IPS DF 4.7 (cell line): Measurements from ENCODE around the gene CUL2.
A peak's percentile ranks its signal among the peaks of the same experiment; 100 is the strongest.
"Not testable (repeated sequence)": the region's sequence is repeated elsewhere in the genome, so short reads cannot be mapped to it uniquely, and the experiment has no call there.

Experiments used
- DNase-seq: peaks from one replicate; pipeline ENCODE4 v3.0.0-alpha.2; 2013; ENCODE audit warnings: low spot score; ENCODE audit errors: extremely low read depth

CUL2 gene

DNA sequence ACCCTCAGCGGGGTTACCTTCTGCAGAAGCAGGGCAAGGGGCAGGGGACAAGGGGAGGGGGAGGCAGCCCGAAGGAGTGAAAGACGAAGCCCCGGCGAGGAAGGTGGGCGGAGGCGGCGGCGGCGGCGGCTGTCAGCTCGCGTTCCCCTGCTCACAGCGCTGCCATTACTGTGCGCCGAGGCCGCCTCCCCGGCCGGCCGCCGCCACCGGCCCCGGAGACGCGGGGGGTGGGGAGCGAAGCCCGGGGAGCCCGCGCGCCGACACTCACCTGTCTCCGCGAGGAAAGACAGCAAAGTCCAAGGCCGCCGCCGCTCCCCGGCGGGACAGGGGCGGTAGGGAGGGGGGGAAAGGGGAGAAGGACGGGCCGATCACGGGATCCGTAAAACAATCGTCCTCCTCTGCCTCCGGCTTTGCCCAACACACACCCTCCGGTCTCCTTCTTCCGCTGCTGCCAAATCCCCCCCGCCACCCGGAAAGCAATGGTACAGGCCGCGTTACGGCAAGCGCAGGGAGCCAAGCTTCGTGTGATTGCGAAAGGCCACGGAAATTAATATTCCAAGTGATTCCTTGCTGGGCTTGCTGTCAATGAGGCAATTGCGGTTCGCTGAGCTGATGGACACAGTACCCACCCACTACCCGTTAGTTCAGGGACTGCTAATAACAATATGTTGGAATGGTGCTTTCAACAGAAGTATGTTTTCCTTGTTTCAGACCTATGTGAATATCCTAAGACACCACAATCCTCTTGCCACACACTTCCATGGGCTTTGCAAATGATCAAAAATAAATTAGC is at the start of gene CUL2:
CUL2 (minus strand) TSS at position 180 of the 793 bp plus-strand sequence. CDS start 19,024 bp downstream, outside the sequence.
- peak; percentile 53 for DNase-seq

DNA sequence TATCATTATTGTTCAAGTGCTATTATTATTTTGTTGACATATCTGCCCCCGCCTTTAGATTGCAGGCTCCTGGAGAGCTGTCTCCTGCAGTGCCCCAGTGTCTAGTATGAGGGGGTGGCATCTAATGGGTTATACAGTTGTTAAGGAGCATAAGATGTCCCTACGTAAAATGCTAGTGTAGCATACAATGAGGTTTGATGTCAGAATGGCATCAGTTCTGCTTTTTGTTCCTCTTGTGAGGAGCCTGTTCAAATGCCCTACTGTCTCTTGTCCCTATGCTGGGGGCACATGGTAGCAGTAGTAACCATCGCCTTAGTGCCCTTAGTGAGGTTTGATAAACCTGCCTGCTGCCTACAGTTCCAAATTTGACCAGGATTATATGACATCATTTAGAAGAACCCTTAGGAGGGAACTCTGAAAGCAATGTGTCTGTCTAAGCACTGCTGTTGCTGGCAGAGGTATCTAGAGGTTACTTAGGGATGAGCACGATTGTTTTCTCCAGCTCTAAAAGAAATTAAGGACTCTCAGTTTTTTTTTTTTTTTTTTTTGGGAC is 46.2 kb upstream of the CUL2 start:
- DNase-seq = no peak

DNA sequence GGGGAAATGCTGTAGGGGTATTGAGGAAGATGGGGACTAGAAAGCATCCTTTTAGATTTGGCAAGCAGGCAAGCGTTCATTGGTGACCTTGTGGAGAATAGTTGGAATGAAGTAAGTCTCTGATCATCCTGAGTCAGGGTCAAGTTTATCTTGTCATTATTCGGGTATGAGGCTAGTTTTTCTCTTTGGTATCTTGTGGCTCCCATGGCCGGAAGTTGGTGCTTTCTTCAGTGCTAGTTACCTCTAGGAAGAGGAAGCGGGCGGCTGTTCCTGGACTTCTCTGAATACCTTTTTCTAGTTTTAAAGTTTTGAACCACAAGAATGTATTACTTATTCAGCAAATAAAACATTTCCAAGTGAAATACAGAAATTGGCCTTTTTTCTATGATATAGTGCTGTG is 45.7 kb upstream of the CUL2 start:
- no peak for DNase-seq

DNA sequence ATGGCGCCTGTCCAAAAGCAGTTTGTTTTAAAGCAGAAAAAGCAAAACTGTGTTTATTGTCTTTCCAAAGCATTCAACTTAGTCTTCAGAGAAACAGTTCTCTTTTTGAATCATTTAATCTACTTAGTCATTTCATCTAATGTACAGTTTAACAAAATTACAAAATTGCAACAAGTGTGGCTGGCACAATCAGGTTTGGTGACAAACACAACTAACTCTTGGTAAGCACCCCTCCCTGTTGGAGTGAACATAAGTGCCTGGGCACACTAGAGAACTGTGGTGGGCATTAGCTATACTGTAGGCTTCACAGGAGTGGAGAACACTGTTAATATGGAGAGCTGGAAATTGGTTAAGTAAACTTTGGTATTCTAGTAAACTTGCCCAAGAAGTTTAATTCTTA is 43.4 kb upstream of the CUL2 start:
- DNase-seq = no peak

DNA sequence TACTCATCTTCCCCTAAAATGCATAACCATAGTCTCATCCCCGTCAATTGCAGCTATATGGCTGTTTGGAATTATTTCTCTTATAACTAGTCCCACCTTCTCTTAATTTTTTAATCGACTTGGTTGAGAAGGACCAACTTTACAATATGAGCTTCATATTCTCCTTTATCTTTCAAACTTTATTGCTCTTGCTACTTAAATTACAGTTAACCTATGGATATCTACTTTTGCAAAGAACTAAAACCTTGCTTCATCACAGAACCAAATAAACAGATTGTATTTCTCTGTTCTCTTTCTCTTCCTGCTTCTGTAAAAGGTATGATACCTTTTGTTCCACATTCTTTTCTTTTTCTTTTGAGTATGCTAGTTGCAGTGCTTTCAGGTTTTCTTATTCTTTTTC is 42.6 kb upstream of the CUL2 start:
- DNase-seq = no peak

DNA sequence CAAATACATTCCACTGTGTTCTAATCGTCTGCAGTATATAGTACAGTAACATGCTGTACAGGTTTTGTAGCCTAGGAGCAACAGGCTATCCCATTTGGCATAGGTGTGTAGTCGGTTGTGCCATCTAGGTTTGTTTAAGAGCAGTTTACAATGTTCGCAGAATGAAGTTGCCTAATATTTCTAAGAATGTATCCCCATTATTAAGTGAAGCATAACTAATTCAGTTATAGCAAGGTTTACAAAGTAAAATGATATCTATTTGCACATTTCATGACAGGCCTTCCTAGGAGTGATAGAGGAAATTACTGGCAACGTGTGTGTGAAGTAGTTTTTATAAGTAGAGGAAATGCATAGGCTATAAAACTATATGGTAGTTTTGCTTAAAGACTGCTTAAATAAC is 40.5 kb upstream of the CUL2 start:
- DNase-seq = no peak

DNA sequence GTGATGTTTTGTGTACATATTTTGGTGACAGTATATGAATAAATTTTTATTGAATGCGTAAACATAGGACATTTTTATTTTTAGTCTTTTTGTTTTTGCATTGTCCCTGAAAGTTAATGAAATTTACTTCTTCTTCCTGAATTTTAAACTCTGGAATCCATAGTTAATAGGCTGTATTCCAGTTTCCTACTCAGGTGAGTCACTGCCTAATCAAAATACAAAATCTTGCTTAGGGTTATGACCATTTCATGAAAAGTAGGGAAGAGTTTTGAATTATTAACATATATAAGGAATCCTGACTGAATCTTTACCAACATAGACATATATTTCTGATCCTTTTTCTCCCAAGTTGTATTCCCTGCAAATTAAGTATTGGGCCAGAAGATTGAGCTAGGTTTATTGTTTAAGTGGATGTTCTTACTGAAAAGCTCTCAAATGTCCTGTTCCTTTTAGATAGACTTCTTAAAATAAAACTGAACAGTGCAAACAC is 39.1 kb upstream of the CUL2 start:
- DNase-seq = no peak

DNA sequence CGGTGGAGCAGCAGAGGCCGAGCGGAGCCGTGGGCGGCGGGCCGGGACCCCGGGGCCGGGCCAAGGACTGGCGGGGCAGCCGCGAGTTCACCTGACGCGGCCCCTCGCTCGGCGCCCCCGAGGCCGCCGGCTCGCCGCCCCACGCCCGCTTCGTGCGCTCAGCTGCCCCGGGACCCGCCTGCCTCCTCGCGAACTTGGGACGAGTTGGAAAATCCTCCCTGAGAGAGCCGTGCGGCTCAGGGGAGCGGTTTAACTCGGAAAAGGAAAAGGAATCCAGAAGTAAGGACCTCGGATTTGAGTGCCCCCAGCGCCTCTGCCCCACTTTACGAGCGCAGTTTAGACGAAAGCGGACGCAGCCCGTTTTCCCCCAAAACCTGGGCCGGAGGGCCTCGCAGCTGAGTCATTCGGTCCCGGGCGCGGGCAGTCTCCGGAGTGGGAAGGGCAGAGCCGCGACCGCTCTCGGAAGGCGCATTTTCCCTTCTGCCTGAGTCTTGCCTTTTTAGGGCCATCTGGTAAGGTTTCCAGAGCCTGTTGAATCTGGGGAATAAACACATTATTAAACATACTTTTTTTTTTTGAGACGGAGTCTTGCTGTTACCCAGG is 37.2 kb upstream of the CUL2 start:
- no peak for DNase-seq

DNA sequence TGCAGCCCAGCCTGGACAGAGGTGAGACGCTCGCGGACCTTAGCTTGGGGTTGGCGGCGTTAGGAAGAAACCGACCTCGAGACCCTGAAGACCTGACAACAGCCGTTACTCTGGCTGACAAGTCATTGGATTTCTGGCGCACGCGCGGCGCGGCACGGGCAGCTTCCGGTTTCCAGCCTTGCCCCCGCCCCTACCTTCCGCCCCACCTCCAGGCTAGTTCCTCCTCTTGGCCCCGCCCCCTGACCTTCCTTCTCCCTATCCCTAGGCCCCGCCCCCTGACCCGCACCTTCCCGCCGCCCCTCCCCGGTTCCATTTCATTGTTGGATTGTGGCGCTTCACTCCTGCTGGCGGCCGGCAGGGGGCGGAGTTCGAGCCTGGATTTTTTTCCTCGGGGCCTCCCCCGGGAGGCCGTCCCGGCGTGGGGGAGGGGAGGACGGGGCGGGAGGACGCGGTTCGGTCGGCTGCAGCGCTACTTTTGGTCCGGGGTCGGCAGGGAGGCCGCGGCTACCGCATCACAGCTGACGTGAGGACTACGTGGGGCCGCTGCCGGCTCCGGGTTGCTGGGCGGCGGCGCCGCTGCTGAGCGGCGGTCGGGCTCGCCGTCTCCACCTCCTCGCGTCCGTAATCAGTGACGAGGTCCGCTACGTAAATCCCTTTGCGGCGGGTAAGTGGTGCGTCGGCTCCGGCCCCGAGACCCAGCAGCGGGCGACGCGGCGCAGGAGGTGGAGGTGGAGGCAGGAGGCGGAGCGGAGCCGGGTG is 36.6 kb upstream of the CUL2 start, which contains the start of gene CREM:
CREM (plus strand) TSS at position 317 of the 759 bp plus-strand sequence. CDS start 10,990 bp downstream, outside the sequence.
- DNase-seq = peak; percentile 66

DNA sequence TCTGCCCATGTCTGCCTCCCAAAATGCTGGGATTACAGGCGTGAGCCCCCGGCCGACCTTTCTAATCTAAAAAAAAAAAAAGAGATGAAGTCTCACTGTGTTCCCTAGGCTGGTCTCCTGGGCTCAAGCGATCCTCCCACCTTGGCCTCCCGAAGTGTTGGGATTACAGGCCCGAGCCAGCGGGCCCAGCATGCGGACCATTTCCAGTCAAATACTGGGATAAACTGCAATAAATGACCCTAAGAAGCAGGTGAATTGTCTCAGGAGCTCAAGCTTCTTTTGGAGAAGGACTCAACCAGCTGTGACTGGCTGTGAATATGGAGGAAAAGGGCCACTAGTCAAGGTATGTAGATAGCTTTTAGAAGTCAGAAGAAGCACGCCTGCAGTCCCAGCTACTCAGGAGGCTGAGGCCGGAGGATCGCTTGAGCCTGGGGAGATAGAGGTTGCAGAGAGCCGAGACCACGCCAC is 36.0 kb upstream of the CUL2 start:
- DNase-seq = no peak

DNA sequence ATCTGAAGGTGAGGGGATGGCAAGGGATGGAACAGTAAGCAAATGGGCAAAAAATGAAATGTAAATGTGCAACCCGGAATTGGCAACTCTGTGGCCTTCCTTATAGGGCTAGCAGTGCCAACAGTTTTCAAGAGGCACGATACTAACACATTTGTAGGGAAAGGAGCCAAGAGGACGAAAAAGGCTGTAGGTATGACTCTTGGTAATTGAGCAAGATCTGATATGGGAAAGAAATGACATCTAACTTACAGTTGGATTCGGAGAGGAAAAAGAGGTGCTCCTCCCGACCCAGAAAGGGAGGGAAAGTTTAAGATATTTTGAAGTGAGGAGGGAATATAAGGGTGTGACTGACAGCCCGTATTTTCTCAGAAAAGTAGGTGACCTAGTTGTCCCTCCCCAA is 34.4 kb upstream of the CUL2 start:
- no peak for DNase-seq

DNA sequence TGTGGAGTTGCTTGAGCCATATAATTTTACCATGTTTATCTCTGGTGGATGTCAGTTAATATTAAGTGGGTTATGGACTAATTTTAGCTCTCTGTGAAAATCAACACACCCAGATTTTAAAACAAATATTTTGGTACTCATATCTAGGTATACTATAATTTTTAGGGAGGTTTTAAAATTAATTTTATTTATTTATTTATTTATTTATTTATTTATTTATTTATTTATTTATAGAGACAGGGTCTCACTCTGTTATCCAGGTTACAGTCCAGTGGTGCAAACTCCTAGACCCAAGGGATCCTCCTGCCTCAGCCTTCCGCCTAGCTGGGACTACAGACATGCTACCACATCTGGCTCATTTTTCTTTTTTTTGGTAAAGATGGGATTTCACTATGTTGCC is 29.2 kb upstream of the CUL2 start:
- no peak for DNase-seq

DNA sequence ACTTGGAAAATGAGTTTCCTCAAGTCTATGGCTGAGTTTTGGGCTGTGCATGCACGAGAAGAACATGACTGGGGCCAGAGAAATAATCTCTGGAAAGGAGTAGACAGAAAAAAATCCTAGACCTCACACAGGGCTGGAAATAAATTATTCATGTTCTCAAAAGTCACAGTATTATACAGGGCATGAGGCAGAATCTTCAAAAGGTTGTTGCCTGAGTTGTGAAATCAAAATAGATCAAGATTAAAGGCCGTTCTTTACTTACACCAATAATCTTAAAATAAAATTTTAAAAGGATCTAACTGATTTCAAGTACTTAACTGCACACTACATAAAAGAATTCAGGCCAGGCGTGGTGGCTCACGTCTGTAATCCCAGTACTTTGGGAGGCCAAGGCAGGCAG is 22.4 kb upstream of the CUL2 start:
- no peak for DNase-seq

DNA sequence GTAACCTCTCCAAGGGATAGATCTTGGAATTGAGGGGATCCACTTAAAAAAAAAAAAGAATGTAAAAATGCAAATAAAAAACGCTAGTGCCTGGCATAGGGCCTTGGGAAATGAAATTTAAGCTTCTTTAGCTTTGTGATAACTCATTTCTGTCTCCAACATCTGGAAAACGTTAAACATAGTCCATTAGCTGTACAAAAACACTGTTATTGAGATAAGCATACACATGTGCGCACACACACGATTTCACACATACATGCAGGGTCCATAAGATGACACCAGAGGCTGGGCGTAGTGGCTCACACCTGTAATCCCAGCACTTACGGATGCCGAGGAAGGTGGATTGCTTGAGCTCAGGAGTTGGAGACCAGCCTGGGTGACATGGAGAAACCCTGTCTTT is 13.7 kb upstream of the CUL2 start:
- no peak for DNase-seq

DNA sequence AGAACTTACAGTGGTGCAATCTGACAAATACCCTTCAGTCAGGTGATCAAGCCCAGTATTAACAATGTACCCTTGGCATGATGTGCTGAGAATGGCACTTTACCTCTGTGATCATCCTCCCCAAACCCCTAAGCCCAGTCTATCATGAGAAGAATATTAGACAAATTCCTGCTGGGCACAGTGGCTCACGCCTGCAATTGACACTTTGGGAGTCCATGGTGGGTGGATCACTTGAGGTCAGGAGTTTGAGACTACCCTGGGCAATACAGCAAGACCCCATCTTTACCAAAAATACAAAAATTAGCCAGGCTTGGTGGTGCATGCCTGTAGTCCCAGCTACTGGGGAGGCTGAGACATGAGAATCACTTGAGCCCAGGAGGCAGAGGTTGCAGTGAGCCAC is 7.4 kb upstream of the CUL2 start:
- DNase-seq = no peak

DNA sequence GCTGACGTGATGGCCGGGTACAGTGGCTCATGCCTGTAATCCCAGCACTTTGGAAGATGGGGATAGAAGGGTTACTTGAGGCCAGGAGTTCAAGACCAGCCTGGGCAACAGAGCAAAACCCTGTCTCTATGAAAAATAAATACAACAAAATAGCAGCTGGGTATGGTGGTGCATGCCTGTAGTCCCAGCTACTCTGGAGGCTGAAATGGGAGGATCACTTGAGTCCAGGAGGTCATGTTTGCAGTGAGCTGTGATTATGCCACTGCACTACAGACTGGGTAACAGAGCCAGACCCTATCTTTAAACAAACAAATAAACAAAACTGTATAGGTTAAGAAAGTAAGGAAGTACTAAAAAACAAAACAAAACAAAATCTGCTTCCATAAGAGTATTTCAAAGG is 6.2 kb upstream of the CUL2 start:
- no peak for DNase-seq

DNA sequence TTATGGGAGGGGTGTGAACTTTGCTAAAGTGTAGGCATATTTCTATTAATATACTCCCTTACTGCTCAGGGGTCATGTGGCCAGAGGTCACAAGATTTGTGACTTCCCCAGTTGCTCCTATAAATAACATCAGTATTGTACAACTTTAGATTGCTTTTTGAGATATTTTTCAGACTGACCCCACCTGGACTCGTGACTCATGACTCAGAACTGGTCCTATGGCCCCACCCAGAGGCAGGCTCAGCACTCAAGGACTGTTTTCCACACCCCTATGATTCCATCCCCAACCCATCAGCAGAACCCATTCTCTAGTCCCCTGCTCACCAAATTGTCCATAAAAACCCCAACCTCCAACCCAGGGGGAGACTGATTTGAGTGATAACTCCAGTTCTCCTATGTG is 2.7 kb upstream of the CUL2 start:
- no peak for DNase-seq

DNA sequence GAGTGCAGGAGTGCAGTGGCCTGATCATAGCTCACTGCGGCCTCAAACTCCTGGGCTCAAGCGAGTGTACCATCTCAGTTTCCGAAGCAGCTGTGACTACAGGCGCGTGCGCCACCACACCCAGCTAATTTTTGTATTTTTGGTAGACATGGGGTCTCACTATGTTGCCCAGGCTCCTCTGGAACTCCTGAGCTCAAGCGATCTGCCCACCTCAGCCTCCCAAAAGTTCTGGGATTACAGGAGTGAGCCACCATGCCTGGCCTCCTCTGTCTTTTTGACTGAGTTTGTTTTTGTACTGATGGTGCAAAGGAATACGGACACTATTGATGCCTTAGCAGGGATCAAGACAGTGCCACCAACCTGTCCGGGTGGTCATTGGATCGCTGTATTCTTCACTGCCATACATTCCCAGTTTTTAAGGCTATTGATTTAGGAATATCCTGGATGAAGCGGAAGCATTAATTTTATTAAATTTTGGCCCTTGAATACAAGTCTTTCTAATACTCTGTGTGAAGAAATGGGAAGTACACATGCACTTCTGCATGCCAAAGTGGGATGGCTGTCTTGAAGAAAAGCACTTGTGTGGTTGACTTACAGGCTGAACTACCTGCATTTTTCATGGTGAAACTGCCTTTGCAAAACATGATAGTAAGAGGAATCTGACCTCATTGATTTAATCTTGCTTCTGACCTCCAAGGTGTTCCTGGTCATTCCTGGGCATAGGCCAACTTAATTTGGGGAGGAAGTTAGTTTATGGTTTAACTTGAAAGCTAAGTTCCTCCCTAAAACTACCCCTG is 2.1 kb upstream of the CUL2 start:
- no peak for DNase-seq

DNA sequence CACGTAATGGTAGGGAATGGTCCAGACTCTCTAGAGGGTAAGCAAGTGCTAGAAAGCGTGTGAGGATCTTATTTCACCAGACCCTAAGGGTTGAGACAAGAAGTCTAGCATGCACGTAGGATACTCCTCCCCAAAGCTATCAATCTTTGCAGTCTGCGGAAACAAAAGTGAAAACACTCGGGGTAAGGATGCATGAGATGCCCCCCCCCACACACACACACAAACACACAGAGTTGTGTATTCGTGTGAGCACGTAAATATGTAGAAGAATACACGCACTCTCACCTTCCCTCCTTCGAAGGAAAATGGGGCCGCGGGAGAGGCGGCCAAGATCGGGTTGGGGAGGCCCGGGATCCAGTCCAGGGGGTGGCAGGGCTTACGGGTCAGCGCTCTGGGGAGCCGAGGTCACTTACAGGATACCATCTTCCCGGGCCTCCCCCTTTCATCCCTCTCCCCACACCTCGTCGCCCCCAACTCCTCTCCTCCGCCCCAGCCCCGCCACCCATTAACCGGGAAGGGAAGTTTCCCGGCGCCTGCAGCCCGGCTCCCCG is 455 bp downstream of the CUL2 start:
- no peak for DNase-seq

DNA sequence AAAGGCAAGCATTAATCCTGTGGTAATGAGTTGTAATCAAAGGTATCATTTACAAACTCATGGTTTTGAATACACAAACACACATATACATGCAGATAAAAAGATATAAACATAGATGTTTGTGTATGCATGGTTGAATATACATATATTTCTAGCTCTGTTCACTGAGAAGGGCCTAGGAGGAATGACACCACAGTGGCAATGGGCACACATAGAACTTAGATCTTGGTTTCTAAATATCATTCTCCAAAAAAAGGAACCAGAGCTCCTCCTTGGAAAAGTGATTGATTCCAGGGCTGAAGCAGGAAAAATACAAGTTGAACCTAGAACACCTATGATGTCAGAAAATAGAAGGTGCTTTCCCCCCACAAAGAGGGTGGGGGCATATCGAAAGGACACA is 6.9 kb downstream of the CUL2 start:
- no peak for DNase-seq

DNA sequence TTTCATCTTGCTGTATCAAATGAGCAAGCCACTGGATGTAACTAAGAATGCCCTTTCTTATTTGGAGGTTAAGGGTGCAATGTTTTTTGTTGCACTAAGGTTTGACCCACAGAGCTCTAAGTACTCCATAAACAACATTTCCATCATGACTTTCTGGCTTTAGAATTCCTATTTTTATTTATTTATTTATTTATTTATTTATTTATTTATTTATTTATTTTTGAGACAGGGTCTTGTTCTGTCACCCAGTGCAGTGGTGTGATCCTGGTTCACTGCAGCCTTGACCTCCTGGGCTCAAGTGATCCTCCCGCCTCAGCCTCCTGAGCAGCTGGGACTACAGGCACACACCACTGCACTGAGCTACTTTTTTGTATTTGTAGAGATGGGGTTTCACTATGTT is 9.9 kb downstream of the CUL2 start:
- DNase-seq = not testable (repeated sequence)
